GM18909 (cell line): ENCODE data around the gene MED16.

Source experiments
- ATAC-seq: cut with Tn5 transposase; IDR thresholded peaks from one replicate; pipeline ENCODE4 v1.9.1; 2021; ENCODE audit warnings: mild to moderate bottlenecking; ENCODE audit not compliant: unreplicated experiment, poor library complexity

Gene MED16

GRCh38 chr19:875265-875879 is 17.6 kb downstream of the MED16 start:
- no peak for ATAC-seq

- ATAC-seq, result no peak
Measured at GRCh38 chr19:873561-874041, 19.4 kb downstream of the MED16 start.

GRCh38 chr19:873084-873483 is 19.9 kb downstream of the MED16 start:
- ATAC-seq, result no peak

- no peak for ATAC-seq
Measured at GRCh38 chr19:872266-872951, 20.6 kb downstream of the MED16 start.

- ATAC-seq, result no peak
Measured at GRCh38 chr19:871446-872265, 21.3 kb downstream of the MED16 start.

GRCh38 chr19:870963-871401 is 22.0 kb downstream of the MED16 start:
- ATAC-seq, result no peak

GRCh38 chr19:870314-870713 is 22.7 kb downstream of the MED16 start:
- no peak for ATAC-seq

GRCh38 chr19:869245-870177 is 23.5 kb downstream of the MED16 start:
- ATAC-seq, result no peak

- no peak for ATAC-seq
Measured at GRCh38 chr19:868458-869244, 24.3 kb downstream of the MED16 start.

GRCh38 chr19:867855-868457 is 25.0 kb downstream of the MED16 start:
- no peak for ATAC-seq

- ATAC-seq, result no peak
Measured at GRCh38 chr19:867301-867793, 25.6 kb downstream of the MED16 start.

- no peak for ATAC-seq
Measured at GRCh38 chr19:866769-867300, 26.2 kb downstream of the MED16 start.

- no peak for ATAC-seq
Measured at GRCh38 chr19:863315-863620, 29.7 kb downstream of the MED16 start.

GRCh38 chr19:862581-863314 is 30.2 kb downstream of the MED16 start:
- peak; percentile 42 for ATAC-seq

- no peak for ATAC-seq
Measured at GRCh38 chr19:861756-862580, 31.0 kb downstream of the MED16 start.

- ATAC-seq, result no peak
Measured at GRCh38 chr19:861141-861755, 31.7 kb downstream of the MED16 start.
